Mesothelial cell of epicardium (in vitro differentiated cells): ENCODE measurements around the gene ETS1. TPM values are rescaled to one million over a fixed set of nuclear protein-coding genes. Genes with fewer than 3 reads are reported as not detected.

Source experiments
- DNase-seq, 2 experiments: peaks; one replicate each; pipeline ENCODE4 v3.0.0; 2021; ENCODE audit warnings: low spot score in 2 of 2; ENCODE audit not compliant: unreplicated experiment in 2 of 2
- H3K27ac Mint-ChIP-seq: 2 replicates; pipeline ENCODE4 v1.8.0; 2021; ENCODE audit warnings: mixed read lengths
- H3K27me3 Mint-ChIP-seq: 2 replicates; pipeline ENCODE4 v1.8.0; 2021; ENCODE audit warnings: low read depth, mixed read lengths
- H3K36me3 Mint-ChIP-seq: 2 replicates; pipeline ENCODE4 v1.8.0; 2021; ENCODE audit warnings: mixed read lengths
- H3K4me1 Mint-ChIP-seq: 2 replicates; pipeline ENCODE4 v1.8.0; 2021; ENCODE audit warnings: mixed read lengths
- H3K4me3 Mint-ChIP-seq: 2 replicates; pipeline ENCODE4 v1.8.0; 2021; ENCODE audit warnings: mild to moderate bottlenecking, moderate library complexity, mixed read lengths
- H3K9me3 Mint-ChIP-seq: 2 replicates; pipeline ENCODE4 v1.8.0; 2021; ENCODE audit warnings: mixed read lengths
- total RNA-seq: library from RNA; stranded (reverse); gene quantifications from 3 replicates; pipeline ENCODE4 v1.2.1, GENCODE V29; 2021
- TF ChIP-seq, protein P1 (sequence below): fragments of 200-600 bp; sonication (generic); IDR thresholded peaks from one replicate; pipeline ENCODE4 v1.5.0; 2021; ENCODE audit warnings: antibody characterized with exemption; ENCODE audit not compliant: unreplicated experiment

The ETS1 gene
- total RNA-seq, 1 donor from 2014 or later: 29.7 TPM

DNA sequence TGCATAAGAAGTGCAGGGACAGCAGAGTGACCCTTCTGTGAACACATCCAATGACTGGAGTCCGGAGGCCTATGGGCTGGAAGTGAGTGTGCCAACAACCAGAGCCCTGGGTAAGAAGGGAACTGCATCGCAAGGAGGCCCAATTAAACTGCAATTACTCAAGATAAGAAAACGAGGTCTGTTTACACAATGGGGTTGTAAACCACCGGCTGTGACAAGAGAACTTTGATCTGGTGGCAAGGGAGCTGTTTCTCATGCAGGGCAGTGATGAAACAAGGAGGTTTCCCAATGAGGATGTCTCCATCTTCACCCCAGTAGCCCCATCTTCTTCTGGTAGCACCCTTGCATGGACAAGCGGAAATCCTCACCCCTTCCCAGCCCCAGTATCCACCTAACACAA lies 21.5 kb downstream of the ETS1 start:
- Mint-ChIP-seq H3K4me1 (peaks cover 16% of the 10 kb centered on the region), H3K27ac (no peak overlapping the region), H3K9me3 (no peaks in the 10 kb centered on the region), H3K27me3 (no peaks in the 10 kb centered on the region), H3K36me3 (no peaks in the 10 kb centered on the region), H3K4me3 (no peak overlapping the region)
- TF ChIP-seq, protein P1, sequence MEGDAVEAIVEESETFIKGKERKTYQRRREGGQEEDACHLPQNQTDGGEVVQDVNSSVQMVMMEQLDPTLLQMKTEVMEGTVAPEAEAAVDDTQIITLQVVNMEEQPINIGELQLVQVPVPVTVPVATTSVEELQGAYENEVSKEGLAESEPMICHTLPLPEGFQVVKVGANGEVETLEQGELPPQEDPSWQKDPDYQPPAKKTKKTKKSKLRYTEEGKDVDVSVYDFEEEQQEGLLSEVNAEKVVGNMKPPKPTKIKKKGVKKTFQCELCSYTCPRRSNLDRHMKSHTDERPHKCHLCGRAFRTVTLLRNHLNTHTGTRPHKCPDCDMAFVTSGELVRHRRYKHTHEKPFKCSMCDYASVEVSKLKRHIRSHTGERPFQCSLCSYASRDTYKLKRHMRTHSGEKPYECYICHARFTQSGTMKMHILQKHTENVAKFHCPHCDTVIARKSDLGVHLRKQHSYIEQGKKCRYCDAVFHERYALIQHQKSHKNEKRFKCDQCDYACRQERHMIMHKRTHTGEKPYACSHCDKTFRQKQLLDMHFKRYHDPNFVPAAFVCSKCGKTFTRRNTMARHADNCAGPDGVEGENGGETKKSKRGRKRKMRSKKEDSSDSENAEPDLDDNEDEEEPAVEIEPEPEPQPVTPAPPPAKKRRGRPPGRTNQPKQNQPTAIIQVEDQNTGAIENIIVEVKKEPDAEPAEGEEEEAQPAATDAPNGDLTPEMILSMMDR: no peak
- no peak for DNase-seq

DNA sequence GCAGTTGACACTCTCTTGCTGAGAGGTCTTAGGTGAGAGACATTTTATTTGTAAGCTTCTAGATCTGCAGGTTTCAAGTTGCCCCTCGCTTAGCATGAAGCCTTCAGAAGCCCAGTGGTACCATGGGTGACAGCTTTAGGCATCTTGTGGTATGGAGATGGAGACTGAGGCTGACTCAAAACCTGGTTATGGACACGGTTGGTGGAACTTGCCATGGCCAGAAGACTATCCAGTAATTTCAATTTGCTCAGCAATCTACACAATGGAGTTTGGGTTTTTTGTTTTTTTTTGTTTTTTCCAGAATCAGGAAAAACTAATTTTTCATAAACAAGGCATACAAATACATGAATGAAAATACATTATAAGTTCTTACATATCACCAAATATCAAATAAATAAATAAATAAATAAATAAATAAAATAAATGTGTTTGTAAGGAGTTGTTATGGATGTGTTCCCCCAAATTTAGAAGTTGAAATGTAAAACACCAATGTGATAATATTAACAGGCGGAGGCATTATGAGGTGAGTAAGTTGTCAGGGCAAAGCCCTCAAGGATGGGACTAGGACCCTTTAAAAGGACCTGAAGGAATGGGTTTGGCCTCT lies 22.6 kb downstream of the ETS1 start:
- Mint-ChIP-seq H3K4me3 (no peak overlapping the region), H3K27ac (no peak overlapping the region)

DNA sequence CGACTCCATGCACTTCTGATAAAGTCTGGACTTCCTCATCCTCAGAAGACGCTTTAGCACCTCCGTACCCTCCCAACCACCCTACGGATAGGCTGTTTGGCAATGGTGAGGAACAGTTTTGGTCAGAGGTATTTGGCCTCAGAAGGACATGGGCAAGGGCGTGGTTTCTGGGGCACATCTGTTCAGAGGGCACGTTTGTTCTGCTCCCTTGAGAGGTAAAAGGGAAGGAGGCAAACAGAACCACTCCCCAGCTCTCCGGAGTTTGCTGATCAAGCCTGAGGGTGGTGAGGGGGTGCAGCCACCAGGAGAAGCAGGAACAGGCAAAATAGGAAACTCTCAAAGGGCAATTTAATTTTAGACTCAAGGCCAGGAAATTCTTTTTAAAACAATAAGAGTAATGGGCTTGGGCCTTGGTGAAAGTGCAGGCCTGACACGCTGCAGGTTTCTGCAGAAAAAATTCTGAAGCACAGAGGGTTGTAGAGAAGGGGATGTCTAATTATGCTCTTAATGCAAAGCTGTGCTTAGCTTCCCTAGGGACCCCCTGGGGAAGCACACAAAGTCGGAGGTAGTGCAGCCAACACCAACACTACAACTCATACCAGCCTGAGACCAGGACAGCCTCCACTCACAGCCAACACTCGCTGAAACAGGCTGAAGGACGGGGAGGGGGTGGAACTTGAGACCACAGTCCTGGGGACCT lies 23.3 kb downstream of the ETS1 start:
- Mint-ChIP-seq H3K36me3 (no peaks in the 10 kb centered on the region), H3K4me1 (peaks cover 7% of the 10 kb centered on the region), H3K27ac (no peak overlapping the region), H3K9me3 (no peaks in the 10 kb centered on the region), H3K27me3 (no peaks in the 10 kb centered on the region), H3K4me3 (no peak overlapping the region)
- DNase-seq: no peak
- TF ChIP-seq, protein P1: no peak

More for the DNA sequence above, 22.6 kb downstream of the ETS1 start:
- Mint-ChIP-seq H3K27me3 (no peaks in the 10 kb centered on the region), H3K36me3 (no peaks in the 10 kb centered on the region), H3K9me3 (no peaks in the 10 kb centered on the region), H3K4me1 (peaks cover 11% of the 10 kb centered on the region)
- no peak for DNase-seq
- TF ChIP-seq, protein P1: no peak

DNA sequence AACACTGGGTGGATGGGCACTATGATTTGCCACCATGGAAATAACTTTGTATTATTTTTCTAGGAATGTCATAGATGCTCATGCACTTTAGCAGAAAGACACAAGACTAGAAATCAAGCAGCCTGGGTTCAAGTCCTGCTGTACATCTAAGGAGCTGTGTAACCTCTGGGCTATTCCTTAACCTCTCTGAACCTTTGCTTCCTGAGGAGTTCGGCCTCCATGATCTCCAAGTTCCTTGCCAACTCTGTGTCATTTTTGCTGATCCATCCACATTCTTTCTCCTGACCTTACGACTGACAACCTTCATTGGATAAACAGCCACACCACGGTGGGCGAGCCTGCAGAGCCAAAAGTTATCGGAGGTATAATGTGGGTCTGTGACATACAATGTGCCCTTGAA lies 24.1 kb downstream of the ETS1 start:
- H3K4me1 Mint-ChIP-seq: peaks cover 4% of the 10 kb centered on the region
- no peak overlapping the region for H3K27ac Mint-ChIP-seq
- H3K4me3 Mint-ChIP-seq: no peak overlapping the region
- TF ChIP-seq, protein P1: no peak
- no peak for DNase-seq
- H3K9me3 Mint-ChIP-seq: no peaks in the 10 kb centered on the region
- H3K36me3 Mint-ChIP-seq: no peaks in the 10 kb centered on the region
- H3K27me3 Mint-ChIP-seq: no peaks in the 10 kb centered on the region

DNA sequence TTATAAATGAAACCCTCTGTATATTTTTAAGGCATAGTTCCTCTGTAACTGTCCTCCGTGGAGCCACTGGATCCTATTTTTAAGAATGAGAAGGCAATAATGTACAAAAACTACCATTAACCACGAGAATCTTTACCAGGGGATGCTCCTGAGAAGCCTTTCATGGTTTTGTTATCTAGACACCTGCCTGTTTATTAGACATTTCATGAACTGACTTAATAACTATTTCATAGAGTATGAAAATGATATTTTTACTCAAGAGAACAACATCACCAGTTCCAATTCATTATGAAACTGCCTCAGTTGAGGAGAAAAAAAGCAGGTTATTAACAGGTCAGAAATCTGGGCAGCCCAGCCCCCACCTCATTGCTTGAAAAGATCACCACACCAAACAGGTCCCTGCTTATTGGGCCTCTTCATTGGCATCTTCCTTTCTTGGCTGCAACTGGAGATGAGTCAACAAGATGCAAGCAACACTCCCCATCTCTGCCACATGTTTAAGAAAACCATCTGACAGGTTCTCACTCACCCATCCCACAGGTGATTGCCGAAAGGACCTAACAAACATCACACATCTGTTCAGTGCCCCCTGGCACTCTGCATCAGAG lies 27.8 kb downstream of the ETS1 start:
- Mint-ChIP-seq H3K4me1 (no peaks in the 10 kb centered on the region), H3K9me3 (no peaks in the 10 kb centered on the region), H3K27me3 (no peaks in the 10 kb centered on the region), H3K27ac (no peak overlapping the region), H3K4me3 (no peak overlapping the region), H3K36me3 (no peaks in the 10 kb centered on the region)
- TF ChIP-seq, protein P1: no peak
- DNase-seq: no peak
